ENCODE measurements around the gene SMIM30. TPM values are rescaled to one million over a fixed set of nuclear protein-coding genes. Genes with fewer than 3 reads are reported as not detected.

Gene SMIM30
- total RNA-seq, 1 experiment from 2014 or later, result 28.9 TPM

DNA sequence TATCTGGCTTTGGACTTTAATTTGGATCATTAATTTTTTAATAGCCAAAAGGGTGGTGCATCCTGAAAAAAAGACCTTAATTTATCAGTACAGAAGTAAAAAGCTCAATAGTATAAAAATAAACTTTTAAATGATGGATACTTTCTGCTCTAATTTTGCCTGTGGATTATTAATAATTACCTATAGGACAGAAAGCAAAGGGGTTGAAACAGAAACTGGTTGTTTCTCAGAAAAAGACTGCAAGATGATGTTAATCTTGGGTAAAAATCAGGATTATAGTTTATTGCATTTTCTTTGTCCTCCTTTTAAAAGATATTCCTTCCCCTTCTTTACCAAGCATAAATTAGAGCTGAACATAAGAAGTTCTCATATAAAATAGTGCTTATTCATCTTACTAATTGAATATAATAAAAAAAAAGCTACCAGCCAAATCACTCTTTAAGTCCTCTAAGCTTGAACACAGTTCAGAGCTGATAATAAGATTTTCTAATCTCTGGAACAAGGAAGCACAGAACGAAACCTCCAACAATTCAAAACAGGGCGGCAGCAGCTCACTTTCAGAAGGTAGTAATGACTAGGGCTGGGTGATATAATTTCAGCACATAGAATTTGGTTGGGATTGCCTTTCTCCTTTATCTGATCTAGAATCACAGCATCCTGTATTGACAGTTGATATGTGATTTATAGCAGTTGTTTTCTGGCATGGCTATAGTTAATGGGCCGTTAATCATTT lies 23.7 kb downstream of the SMIM30 start:
- no peaks in the 10 kb centered on the region for H3K9me3 ChIP-seq (ENCODE audit: low read length)
- H3K79me2 ChIP-seq (ENCODE audit: low read length), result no peaks in the 10 kb centered on the region
- H3K27me3 ChIP-seq (ENCODE audit: low read length), result peaks cover 35% of the 10 kb centered on the region; the same call in 1 of the 2 replicates
- intact Hi-C loops (cut with micrococcal nuclease), result no loop called here
- no peak overlapping the region for H3K27ac ChIP-seq (ENCODE audit: low read length)
- no peak overlapping the region for H3K4me2 ChIP-seq (ENCODE audit: low read length)
- DNase-seq (no peak), ATAC-seq (no peak)
- H3K9ac ChIP-seq (ENCODE audit: low read length), result no peak overlapping the region
- H3K4me3 ChIP-seq (ENCODE audit: low read length), result no peak overlapping the region
- H4K20me1 ChIP-seq (ENCODE audit: low read length), result no peaks in the 10 kb centered on the region
- no peaks in the 10 kb centered on the region for H3K4me1 ChIP-seq (ENCODE audit: insufficient read depth, low read length)
- H2AFZ ChIP-seq (ENCODE audit: low read length), result no peak overlapping the region
- CTCF ChIA-PET, result no interaction called here
- POLR2A ChIA-PET (ENCODE audit: unreplicated experiment), result no interaction called here
- H3K9me2 ChIP-seq (replicated peaks; ENCODE audit: low read length), result no peaks in the 10 kb centered on the region
- no peaks in the 10 kb centered on the region for H3K36me3 ChIP-seq (ENCODE audit: low read depth, low read length)
- no peak for TF ChIP-seq EZH2phosphoT487 (IDR thresholded peaks at IDR 0.05; ENCODE audit: borderline replicate concordance, low read length)
- TF ChIP-seq, protein P1, sequence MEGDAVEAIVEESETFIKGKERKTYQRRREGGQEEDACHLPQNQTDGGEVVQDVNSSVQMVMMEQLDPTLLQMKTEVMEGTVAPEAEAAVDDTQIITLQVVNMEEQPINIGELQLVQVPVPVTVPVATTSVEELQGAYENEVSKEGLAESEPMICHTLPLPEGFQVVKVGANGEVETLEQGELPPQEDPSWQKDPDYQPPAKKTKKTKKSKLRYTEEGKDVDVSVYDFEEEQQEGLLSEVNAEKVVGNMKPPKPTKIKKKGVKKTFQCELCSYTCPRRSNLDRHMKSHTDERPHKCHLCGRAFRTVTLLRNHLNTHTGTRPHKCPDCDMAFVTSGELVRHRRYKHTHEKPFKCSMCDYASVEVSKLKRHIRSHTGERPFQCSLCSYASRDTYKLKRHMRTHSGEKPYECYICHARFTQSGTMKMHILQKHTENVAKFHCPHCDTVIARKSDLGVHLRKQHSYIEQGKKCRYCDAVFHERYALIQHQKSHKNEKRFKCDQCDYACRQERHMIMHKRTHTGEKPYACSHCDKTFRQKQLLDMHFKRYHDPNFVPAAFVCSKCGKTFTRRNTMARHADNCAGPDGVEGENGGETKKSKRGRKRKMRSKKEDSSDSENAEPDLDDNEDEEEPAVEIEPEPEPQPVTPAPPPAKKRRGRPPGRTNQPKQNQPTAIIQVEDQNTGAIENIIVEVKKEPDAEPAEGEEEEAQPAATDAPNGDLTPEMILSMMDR (conservative IDR thresholded peaks at IDR 0.05; ENCODE audit: low read depth, low read length), result no peak
- no peak for TF ChIP-seq EZH2 (IDR thresholded peaks at IDR 0.05; ENCODE audit: low read length, unreplicated experiment)
- BruUV-seq (replicated peaks), result no TSS peak
- H3F3A ChIP-seq (ENCODE audit: low read length, unreplicated experiment), result no peaks in the 10 kb centered on the region

DNA sequence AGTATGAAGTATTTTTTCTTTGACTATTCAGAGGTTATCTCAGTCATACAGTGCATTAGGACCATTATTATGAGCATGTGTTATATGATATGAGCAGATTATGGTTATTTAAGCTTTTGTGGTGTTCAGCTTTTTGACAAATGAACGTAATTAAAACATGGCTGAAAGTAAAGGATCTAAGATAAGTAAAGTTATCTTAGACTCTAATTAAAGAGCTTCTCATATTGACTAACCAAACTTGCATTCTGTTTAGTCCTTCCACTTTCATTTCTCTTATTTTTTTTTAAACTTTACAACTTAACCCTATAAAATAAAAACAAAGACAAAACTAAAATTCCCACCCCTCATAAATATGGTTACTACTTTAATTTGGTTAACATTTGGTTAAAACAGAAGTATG lies 24.8 kb downstream of the SMIM30 start:
- Histone ChIP-seq H3F3A (ENCODE audit: low read length, unreplicated experiment) (no peaks in the 10 kb centered on the region), H3K9me3 (ENCODE audit: low read length) (no peaks in the 10 kb centered on the region), H3K36me3 (ENCODE audit: low read depth, low read length) (no peaks in the 10 kb centered on the region), H3K9ac (ENCODE audit: low read length) (no peak overlapping the region), H3K27me3 (ENCODE audit: low read length) (peaks cover 40% of the 10 kb centered on the region; the same call in 1 of the 2 replicates), H3K79me2 (ENCODE audit: low read length) (no peaks in the 10 kb centered on the region), H3K4me3 (ENCODE audit: low read length) (no peak overlapping the region), H3K27ac (ENCODE audit: low read length) (no peak overlapping the region), H2AFZ (ENCODE audit: low read length) (no peak overlapping the region), H3K4me2 (ENCODE audit: low read length) (no peak overlapping the region), H4K20me1 (ENCODE audit: low read length) (no peaks in the 10 kb centered on the region), H3K9me2 (replicated peaks; ENCODE audit: low read length) (no peaks in the 10 kb centered on the region), H3K4me1 (ENCODE audit: insufficient read depth, low read length) (no peaks in the 10 kb centered on the region)
- CTCF ChIA-PET, result no interaction called here
- DNase-seq (no peak), ATAC-seq (no peak)
- TF ChIP-seq, protein P1 (conservative IDR thresholded peaks at IDR 0.05; ENCODE audit: low read depth, low read length), result no peak
- no peak for TF ChIP-seq EZH2 (IDR thresholded peaks at IDR 0.05; ENCODE audit: low read length, unreplicated experiment)
- no peak for TF ChIP-seq EZH2phosphoT487 (IDR thresholded peaks at IDR 0.05; ENCODE audit: borderline replicate concordance, low read length)
- intact Hi-C loops (cut with micrococcal nuclease), result no loop called here
- no TSS peak for BruUV-seq (replicated peaks)
- POLR2A ChIA-PET (ENCODE audit: unreplicated experiment), result no interaction called here

DNA sequence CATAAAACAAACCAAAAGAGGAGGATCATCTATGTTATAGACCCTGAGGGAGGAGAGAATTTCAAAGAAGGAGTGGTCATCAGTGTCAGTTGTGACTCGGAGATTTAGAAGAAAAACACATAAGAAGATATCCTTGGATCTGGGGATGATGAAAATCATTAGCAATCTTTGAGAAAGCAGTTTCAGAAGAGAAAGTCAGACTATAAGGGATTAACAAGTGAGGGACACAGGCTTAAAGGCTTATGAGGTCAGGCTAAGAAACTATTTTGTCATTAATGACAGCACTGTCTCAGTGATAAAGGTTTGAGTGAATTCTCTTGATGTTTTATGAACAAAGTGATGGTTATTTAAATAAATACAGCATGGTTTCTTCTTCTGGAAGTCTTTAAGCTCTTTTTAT lies 25.6 kb downstream of the SMIM30 start:
- ATAC-seq, result no peak
- intact Hi-C loops (cut with micrococcal nuclease), result no loop called here
- ChIA-PET CTCF (no interaction called here), POLR2A (ENCODE audit: unreplicated experiment) (no interaction called here)
- H3K79me2 ChIP-seq (ENCODE audit: low read length), result no peaks in the 10 kb centered on the region
- no peak overlapping the region for H3K4me2 ChIP-seq (ENCODE audit: low read length)
- no peaks in the 10 kb centered on the region for H3K9me2 ChIP-seq (replicated peaks; ENCODE audit: low read length)
- no peak for DNase-seq
- TF ChIP-seq EZH2 (IDR thresholded peaks at IDR 0.05; ENCODE audit: low read length, unreplicated experiment) (no peak), EZH2phosphoT487 (IDR thresholded peaks at IDR 0.05; ENCODE audit: borderline replicate concordance, low read length) (no peak)
- TF ChIP-seq, protein P1 (conservative IDR thresholded peaks at IDR 0.05; ENCODE audit: low read depth, low read length), result no peak
- no peaks in the 10 kb centered on the region for H3K4me1 ChIP-seq (ENCODE audit: insufficient read depth, low read length)
- no peaks in the 10 kb centered on the region for H3F3A ChIP-seq (ENCODE audit: low read length, unreplicated experiment)
- H2AFZ ChIP-seq (ENCODE audit: low read length), result no peak overlapping the region
- no TSS peak for BruUV-seq (replicated peaks)
- H3K27ac ChIP-seq (ENCODE audit: low read length), result no peak overlapping the region
- no peaks in the 10 kb centered on the region for H3K9me3 ChIP-seq (ENCODE audit: low read length)
- no peaks in the 10 kb centered on the region for H4K20me1 ChIP-seq (ENCODE audit: low read length)
- no peak overlapping the region for H3K4me3 ChIP-seq (ENCODE audit: low read length)
- H3K27me3 ChIP-seq (ENCODE audit: low read length), result peaks cover 48% of the 10 kb centered on the region; the same call in 1 of the 2 replicates
- no peaks in the 10 kb centered on the region for H3K36me3 ChIP-seq (ENCODE audit: low read depth, low read length)
- H3K9ac ChIP-seq (ENCODE audit: low read length), result no peak overlapping the region

All from PC-3 (cell line).